Measurements from ENCODE around the gene RAB3B.

GRCh38 chr1:51898090-51898734 is 92.3 kb downstream of the RAB3B start:
- TF ChIP-seq, protein P1, sequence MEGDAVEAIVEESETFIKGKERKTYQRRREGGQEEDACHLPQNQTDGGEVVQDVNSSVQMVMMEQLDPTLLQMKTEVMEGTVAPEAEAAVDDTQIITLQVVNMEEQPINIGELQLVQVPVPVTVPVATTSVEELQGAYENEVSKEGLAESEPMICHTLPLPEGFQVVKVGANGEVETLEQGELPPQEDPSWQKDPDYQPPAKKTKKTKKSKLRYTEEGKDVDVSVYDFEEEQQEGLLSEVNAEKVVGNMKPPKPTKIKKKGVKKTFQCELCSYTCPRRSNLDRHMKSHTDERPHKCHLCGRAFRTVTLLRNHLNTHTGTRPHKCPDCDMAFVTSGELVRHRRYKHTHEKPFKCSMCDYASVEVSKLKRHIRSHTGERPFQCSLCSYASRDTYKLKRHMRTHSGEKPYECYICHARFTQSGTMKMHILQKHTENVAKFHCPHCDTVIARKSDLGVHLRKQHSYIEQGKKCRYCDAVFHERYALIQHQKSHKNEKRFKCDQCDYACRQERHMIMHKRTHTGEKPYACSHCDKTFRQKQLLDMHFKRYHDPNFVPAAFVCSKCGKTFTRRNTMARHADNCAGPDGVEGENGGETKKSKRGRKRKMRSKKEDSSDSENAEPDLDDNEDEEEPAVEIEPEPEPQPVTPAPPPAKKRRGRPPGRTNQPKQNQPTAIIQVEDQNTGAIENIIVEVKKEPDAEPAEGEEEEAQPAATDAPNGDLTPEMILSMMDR (IDR thresholded peaks at IDR 0.05) = no peak
- no peak for TF ChIP-seq POLR2A (IDR thresholded peaks at IDR 0.05)

Data from heart left ventricle (tissue), 13 donors.